Panc1 (cell line): Measurements from ENCODE around the gene FBXW7. TPM values are rescaled to one million over a fixed set of nuclear protein-coding genes. Genes with fewer than 3 reads are reported as not detected.

Experiments used
- ATAC-seq: fragments of 200-7000 bp; cut with Tn5 transposase; 2 replicates; pipeline ENCODE4 v1.9.1; 2020; ENCODE audit warnings: mild to moderate bottlenecking, moderate library complexity
- BruUV-seq: library from RNA; stranded (reverse); fragments of 400-500 nt; replicated peaks from 2 replicates; lab custom pipeline; 2021; lab: Mats Ljungman, UMichigan
- CTCF ChIA-PET: fragments of 300-600 bp; sonication (Branson Sonifier 250); formaldehyde crosslinking; loops from one replicate; lab custom pipeline; 2022; ENCODE audit warnings: antibody characterized with exemption; lab: Charles Lee
- POLR2A ChIA-PET: fragments of 300-600 bp; sonication (Branson Sonifier 250); formaldehyde crosslinking; loops from one replicate; lab custom pipeline; 2022; ENCODE audit warnings: antibody characterized with exemption; lab: Charles Lee
- DNase-seq: peaks from one replicate; pipeline ENCODE4 v3.0.0-alpha.2; 2010; ENCODE audit warnings: low read depth, low spot score
- H3K27ac ChIP-seq: 2 replicates; pipeline ENCODE4 v1.5.1; 2011; ENCODE audit warnings: mild to moderate bottlenecking, low read length, inconsistent platforms
- H3K27me3 ChIP-seq: fragments of 200-500 bp; sonication (Bioruptor generic); 2 replicates; pipeline ENCODE4 v1.6.0; 2014; ENCODE audit warnings: low read length, inconsistent platforms; ENCODE audit not compliant: control insufficient read depth, insufficient read depth
- H3K36me3 ChIP-seq: fragments of 200-500 bp; sonication (Bioruptor generic); 2 replicates; pipeline ENCODE4 v1.5.1; 2014; ENCODE audit warnings: inconsistent platforms, mild to moderate bottlenecking, low read length, moderate library complexity; ENCODE audit not compliant: control insufficient read depth, insufficient read depth
- H3K4me1 ChIP-seq: 2 replicates; pipeline ENCODE4 v1.5.1; 2011; ENCODE audit warnings: inconsistent platforms, mild to moderate bottlenecking, low read length, moderate library complexity; ENCODE audit not compliant: control insufficient read depth, insufficient read depth
- H3K4me3 ChIP-seq, 2 experiments: 2 replicates each; pipeline ENCODE4 v1.5.1; 2011 to 2012; ENCODE audit warnings: low read depth in 2 of 2, low read length in 2 of 2, mild to moderate bottlenecking in 2 of 2, inconsistent platforms in 1 of 2, moderate library complexity in 1 of 2
- H3K9me3 ChIP-seq: fragments of 200-500 bp; sonication (Bioruptor generic); 2 replicates; pipeline ENCODE4 v1.5.1; 2014; ENCODE audit warnings: low read depth, mild to moderate bottlenecking, inconsistent platforms, low read length, moderate library complexity; ENCODE audit not compliant: control insufficient read depth, insufficient read depth
- POLR2AphosphoS5 ChIP-seq: IDR thresholded peaks from 2 replicates; pipeline ENCODE4 v1.6.1; 2012; ENCODE audit warnings: mild to moderate bottlenecking, low read depth, low read length, moderate library complexity
- SIN3A ChIP-seq: IDR thresholded peaks from 2 replicates; pipeline ENCODE4 v1.6.1; 2012; ENCODE audit warnings: low read depth, mild to moderate bottlenecking, low read length, moderate library complexity, borderline replicate concordance; ENCODE audit not compliant: insufficient read depth
- TCF7L2 ChIP-seq: IDR thresholded peaks from 2 replicates; pipeline ENCODE4 v1.6.1; 2011; ENCODE audit warnings: mild to moderate bottlenecking, low read depth, low read length, inconsistent platforms
- in situ Hi-C: cut with HindIII; loops from 2 replicates; pipeline ENCODE4 v1.10.0; 2016; ENCODE audit warnings: low sequenced_read_pairs, low pct_unique_long_range_greater_than_20kb
- intact Hi-C: fragments of 100-400 bp; cut with micrococcal nuclease; formaldehyde crosslinking; loops from one replicate; pipeline ENCODE4 v1.10.0; 2022; ENCODE audit not compliant: unreplicated experiment
- total RNA-seq: library from RNA; stranded (reverse); gene quantifications from one replicate; pipeline ENCODE4 v1.2.1, GENCODE V29; 2021; ENCODE audit not compliant: unreplicated experiment
- TF ChIP-seq, protein P1 (sequence below): fragments of 450-650 bp; IDR thresholded peaks from 2 replicates; pipeline ENCODE4 v1.5.1; 2017; ENCODE audit warnings: mild to moderate bottlenecking
- TF ChIP-seq, protein P2 (sequence below), 2 experiments: IDR thresholded peaks; 2 replicates each; pipeline ENCODE4 v1.6.1; 2011 to 2012; ENCODE audit warnings: low read depth in 2 of 2, control low read depth in 1 of 2, low read length in 1 of 2, mild to moderate bottlenecking in 1 of 2, moderate library complexity in 1 of 2; ENCODE audit not compliant: insufficient read depth in 1 of 2

The FBXW7 gene
- total RNA-seq, 1 experiment from 2014 or later, result 16.2 TPM

DNA sequence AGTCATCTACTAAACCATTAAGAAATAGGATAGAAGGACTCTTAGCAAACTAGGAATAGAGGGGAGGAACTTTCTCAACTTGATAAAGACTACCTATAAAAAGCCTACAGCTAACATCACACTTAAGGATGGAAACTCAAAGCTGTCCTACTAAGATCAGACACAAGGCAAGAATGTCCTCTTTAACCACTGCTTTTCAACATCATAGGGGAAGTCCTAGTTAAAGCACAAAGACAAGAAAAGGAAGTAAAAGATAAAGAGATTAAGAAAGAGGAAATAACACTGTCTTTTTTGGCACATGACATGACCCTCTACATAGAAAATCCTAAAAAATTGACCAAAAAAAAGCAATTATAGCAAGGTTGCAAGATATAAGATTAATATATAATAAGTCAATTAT is 136.6 kb downstream of the FBXW7 start:
- TF ChIP-seq, protein P1, sequence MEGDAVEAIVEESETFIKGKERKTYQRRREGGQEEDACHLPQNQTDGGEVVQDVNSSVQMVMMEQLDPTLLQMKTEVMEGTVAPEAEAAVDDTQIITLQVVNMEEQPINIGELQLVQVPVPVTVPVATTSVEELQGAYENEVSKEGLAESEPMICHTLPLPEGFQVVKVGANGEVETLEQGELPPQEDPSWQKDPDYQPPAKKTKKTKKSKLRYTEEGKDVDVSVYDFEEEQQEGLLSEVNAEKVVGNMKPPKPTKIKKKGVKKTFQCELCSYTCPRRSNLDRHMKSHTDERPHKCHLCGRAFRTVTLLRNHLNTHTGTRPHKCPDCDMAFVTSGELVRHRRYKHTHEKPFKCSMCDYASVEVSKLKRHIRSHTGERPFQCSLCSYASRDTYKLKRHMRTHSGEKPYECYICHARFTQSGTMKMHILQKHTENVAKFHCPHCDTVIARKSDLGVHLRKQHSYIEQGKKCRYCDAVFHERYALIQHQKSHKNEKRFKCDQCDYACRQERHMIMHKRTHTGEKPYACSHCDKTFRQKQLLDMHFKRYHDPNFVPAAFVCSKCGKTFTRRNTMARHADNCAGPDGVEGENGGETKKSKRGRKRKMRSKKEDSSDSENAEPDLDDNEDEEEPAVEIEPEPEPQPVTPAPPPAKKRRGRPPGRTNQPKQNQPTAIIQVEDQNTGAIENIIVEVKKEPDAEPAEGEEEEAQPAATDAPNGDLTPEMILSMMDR, result no peak
- TF ChIP-seq, protein P2, sequence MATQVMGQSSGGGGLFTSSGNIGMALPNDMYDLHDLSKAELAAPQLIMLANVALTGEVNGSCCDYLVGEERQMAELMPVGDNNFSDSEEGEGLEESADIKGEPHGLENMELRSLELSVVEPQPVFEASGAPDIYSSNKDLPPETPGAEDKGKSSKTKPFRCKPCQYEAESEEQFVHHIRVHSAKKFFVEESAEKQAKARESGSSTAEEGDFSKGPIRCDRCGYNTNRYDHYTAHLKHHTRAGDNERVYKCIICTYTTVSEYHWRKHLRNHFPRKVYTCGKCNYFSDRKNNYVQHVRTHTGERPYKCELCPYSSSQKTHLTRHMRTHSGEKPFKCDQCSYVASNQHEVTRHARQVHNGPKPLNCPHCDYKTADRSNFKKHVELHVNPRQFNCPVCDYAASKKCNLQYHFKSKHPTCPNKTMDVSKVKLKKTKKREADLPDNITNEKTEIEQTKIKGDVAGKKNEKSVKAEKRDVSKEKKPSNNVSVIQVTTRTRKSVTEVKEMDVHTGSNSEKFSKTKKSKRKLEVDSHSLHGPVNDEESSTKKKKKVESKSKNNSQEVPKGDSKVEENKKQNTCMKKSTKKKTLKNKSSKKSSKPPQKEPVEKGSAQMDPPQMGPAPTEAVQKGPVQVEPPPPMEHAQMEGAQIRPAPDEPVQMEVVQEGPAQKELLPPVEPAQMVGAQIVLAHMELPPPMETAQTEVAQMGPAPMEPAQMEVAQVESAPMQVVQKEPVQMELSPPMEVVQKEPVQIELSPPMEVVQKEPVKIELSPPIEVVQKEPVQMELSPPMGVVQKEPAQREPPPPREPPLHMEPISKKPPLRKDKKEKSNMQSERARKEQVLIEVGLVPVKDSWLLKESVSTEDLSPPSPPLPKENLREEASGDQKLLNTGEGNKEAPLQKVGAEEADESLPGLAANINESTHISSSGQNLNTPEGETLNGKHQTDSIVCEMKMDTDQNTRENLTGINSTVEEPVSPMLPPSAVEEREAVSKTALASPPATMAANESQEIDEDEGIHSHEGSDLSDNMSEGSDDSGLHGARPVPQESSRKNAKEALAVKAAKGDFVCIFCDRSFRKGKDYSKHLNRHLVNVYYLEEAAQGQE (IDR thresholded peaks at IDR 0.05; ENCODE audit: insufficient read depth in 1 of 2, low read depth in 2 of 2, low read length in 1 of 2), result no peak
- no TSS peak for BruUV-seq
- no peaks in the 10 kb centered on the region for H3K36me3 ChIP-seq
- no peaks in the 10 kb centered on the region for H3K4me1 ChIP-seq
- H3K27ac ChIP-seq, result no peak overlapping the region
- in situ Hi-C loops, result no loop called here
- POLR2A ChIA-PET, result no interaction called here
- H3K9me3 ChIP-seq, result no peaks in the 10 kb centered on the region
- CTCF ChIA-PET, result no interaction called here
- no peak overlapping the region for H3K4me3 ChIP-seq
- ATAC-seq, result no peak
- H3K27me3 ChIP-seq, result no peaks in the 10 kb centered on the region
- no peak for DNase-seq
- intact Hi-C loops, result no loop called here

DNA sequence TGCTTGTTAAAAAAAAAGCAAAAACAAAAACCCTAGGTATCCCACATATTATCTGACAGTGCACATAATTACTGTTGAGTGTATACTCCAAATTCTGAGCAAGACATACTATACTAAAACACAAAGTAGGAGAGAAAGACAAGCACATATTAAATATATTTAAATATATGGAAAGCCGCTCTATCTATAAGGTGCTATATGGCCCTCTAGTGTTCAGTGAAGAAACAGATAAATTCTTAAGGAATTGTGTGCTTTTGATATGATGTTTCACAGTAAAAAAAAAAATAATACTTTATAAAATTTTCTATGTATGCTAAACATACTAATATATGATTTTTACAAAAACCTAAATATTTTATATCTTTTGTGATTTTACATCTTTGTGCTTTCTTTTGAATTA is 137.8 kb downstream of the FBXW7 start:
- H3K27me3 ChIP-seq, result no peaks in the 10 kb centered on the region
- no peaks in the 10 kb centered on the region for H3K4me1 ChIP-seq
- CTCF ChIA-PET, result no interaction called here
- H3K27ac ChIP-seq, result no peak overlapping the region
- no peak for DNase-seq
- H3K9me3 ChIP-seq, result no peaks in the 10 kb centered on the region
- POLR2A ChIA-PET, result no interaction called here
- no peak for ATAC-seq
- intact Hi-C loops, result no loop called here
- no peaks in the 10 kb centered on the region for H3K36me3 ChIP-seq
- BruUV-seq, result no TSS peak
- no peak for TF ChIP-seq TCF7L2
- TF ChIP-seq, protein P1, result peak; percentile 11; the same call in 1 of the 2 replicates
- in situ Hi-C loops, result no loop called here
- no peak overlapping the region for H3K4me3 ChIP-seq

DNA sequence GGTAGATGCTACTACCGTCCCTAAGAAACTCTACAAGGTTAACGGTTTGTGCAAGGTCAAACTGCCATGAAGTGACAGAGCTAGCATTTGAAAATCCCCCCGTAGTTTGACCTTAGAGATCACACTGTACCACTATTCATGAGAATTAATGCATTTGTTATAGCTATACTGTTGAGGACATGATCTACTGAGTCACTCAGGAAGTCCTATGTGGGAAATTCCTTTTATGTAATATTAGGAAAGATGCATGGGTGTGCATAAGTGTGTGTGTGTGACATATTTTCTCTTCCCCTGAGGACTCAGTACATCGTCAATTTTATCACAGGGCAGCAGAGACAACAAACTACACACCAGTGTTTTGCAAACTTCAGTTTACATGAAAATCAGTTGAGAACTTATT is 141.1 kb downstream of the FBXW7 start:
- Histone ChIP-seq H3K27ac (no peak overlapping the region), H3K4me1 (no peaks in the 10 kb centered on the region), H3K9me3 (no peaks in the 10 kb centered on the region), H3K36me3 (no peaks in the 10 kb centered on the region), H3K27me3 (no peaks in the 10 kb centered on the region), H3K4me3 (no peak overlapping the region)
- ChIA-PET CTCF (no interaction called here), POLR2A (no interaction called here)
- no TSS peak for BruUV-seq
- TF ChIP-seq, protein P2 (IDR thresholded peaks at IDR 0.05; ENCODE audit: insufficient read depth in 1 of 2, low read depth in 2 of 2, low read length in 1 of 2), result no peak
- no peak for TF ChIP-seq POLR2AphosphoS5
- TF ChIP-seq, protein P1, result no peak
- no peak for TF ChIP-seq TCF7L2
- TF ChIP-seq SIN3A, result no peak
- no peak for DNase-seq
- no peak for ATAC-seq
- intact Hi-C loops, result no loop called here
- in situ Hi-C loops, result no loop called here
